Endometrial microvascular endothelial cells (primary cell): Measurements from ENCODE around the gene STRN3. TPM values are rescaled to one million over a fixed set of nuclear protein-coding genes. Genes with fewer than 3 reads are reported as not detected.
"Not testable (repeated sequence)": the region's sequence is repeated elsewhere in the genome, so short reads cannot be mapped to it uniquely, and the experiment has no call there.

ENCODE experiments used
- in situ Hi-C: cut with HindIII; loops from 2 replicates; pipeline ENCODE4 v1.10.0; 2017; ENCODE audit warnings: low sequenced_read_pairs, low pct_unique_long_range_greater_than_20kb; ENCODE audit errors: inconsistent ontology term
- total RNA-seq: library from RNA; depleted of rRNA; stranded (reverse); fragments of >200 nt; gene quantifications from one replicate; pipeline ENCODE4 v1.2.3, GENCODE V29; 2015; ENCODE audit errors: inconsistent ontology term

STRN3 gene
- total RNA-seq, 1 donor from 2014 or later = 39.6 TPM

GRCh38 chr14:30943694-30944093 is 82.5 kb downstream of the STRN3 start:
- in situ Hi-C loops = no loop called here

- in situ Hi-C loops = no loop called here
These were observed 85.3 kb downstream of the STRN3 start for GRCh38 chr14:30940886-30941285.

GRCh38 chr14:30938617-30939016 is 87.6 kb downstream of the STRN3 start:
- in situ Hi-C loops = no loop called here

GRCh38 chr14:30935445-30935844 is 90.7 kb downstream of the STRN3 start:
- in situ Hi-C loops = no loop called here

- in situ Hi-C loops = not testable (repeated sequence)
These were observed 92.2 kb downstream of the STRN3 start for GRCh38 chr14:30933937-30934336.

- in situ Hi-C loops = no loop called here
These were observed 97.7 kb downstream of the STRN3 start for GRCh38 chr14:30928462-30928861.

GRCh38 chr14:30925254-30925653 is 100.9 kb downstream of the STRN3 start:
- in situ Hi-C loops = no loop called here

GRCh38 chr14:30921788-30922187 is 104.4 kb downstream of the STRN3 start:
- in situ Hi-C loops = no loop called here

GRCh38 chr14:30921305-30921704 is 104.9 kb downstream of the STRN3 start:
- in situ Hi-C loops = no loop called here

- in situ Hi-C loops = no loop called here
These were observed 110.6 kb downstream of the STRN3 start for GRCh38 chr14:30915596-30915995.

- in situ Hi-C loops = no loop called here
These were observed 111.4 kb downstream of the STRN3 start for GRCh38 chr14:30914812-30915211.

- in situ Hi-C loops = no loop called here
These were observed 117.4 kb downstream of the STRN3 start for GRCh38 chr14:30908826-30909225.

- in situ Hi-C loops = no loop called here
These were observed 118.5 kb downstream of the STRN3 start for GRCh38 chr14:30907659-30908057.

GRCh38 chr14:30906752-30907658 is 119.2 kb downstream of the STRN3 start:
- in situ Hi-C loops = no loop called here

- in situ Hi-C loops = no loop called here
These were observed 122.7 kb downstream of the STRN3 start for GRCh38 chr14:30903285-30904124.

- in situ Hi-C loops = not testable (repeated sequence)
These were observed 129.1 kb downstream of the STRN3 start for GRCh38 chr14:30897121-30897520.

- in situ Hi-C loops = no loop called here
These were observed 129.7 kb downstream of the STRN3 start for GRCh38 chr14:30896435-30896834.

- in situ Hi-C loops = no loop called here
These were observed 131.2 kb downstream of the STRN3 start for GRCh38 chr14:30894923-30895515.

GRCh38 chr14:30893819-30894218 is 132.4 kb downstream of the STRN3 start:
- in situ Hi-C loops = no loop called here

- in situ Hi-C loops = no loop called here
These were observed 137.0 kb downstream of the STRN3 start for GRCh38 chr14:30889244-30889594.
